Aorta (tissue), 5 donors: ENCODE measurements around the gene KCNQ1. TPM values are rescaled to one million over a fixed set of nuclear protein-coding genes. Genes with fewer than 3 reads are reported as not detected.

ENCODE experiments used
- ATAC-seq: fragments of 200-7000 bp; cut with Tn5 transposase; one replicate; pipeline ENCODE4 v1.9.1; 2022; ENCODE audit warnings: moderate library complexity; ENCODE audit not compliant: low FRiP score
- DNase-seq, 2 donors: peaks; one replicate each; pipeline ENCODE4 v3.0.0-alpha.2; 2020
- H3K27ac ChIP-seq, 2 donors: one replicate each; pipeline ENCODE4 v1.5.1; 2013; ENCODE audit warnings: low read length in 2 of 2, mild to moderate bottlenecking in 2 of 2, moderate library complexity in 2 of 2, control low read depth in 1 of 2, inconsistent platforms in 1 of 2, low read depth in 1 of 2
- H3K27me3 ChIP-seq, 2 donors: one replicate each; pipeline ENCODE4 v1.6.1; 2013; ENCODE audit warnings: control low read depth in 1 of 2, low read length in 1 of 2, mild to moderate bottlenecking in 1 of 2, moderate library complexity in 1 of 2; ENCODE audit not compliant: insufficient read depth in 2 of 2, control insufficient read depth in 1 of 2
- H3K36me3 ChIP-seq, 2 donors: one replicate each; pipeline ENCODE4 v1.6.1; 2013; ENCODE audit warnings: control low read depth in 1 of 2, low read length in 1 of 2, mild to moderate bottlenecking in 1 of 2; ENCODE audit not compliant: insufficient read depth in 2 of 2, control insufficient read depth in 1 of 2
- H3K4me1 ChIP-seq, 2 donors: one replicate each; pipeline ENCODE4 v1.6.1; 2013; ENCODE audit warnings: low read length in 2 of 2, control low read depth in 1 of 2, mild to moderate bottlenecking in 1 of 2, moderate library complexity in 1 of 2; ENCODE audit not compliant: insufficient read depth in 2 of 2, control insufficient read depth in 1 of 2
- H3K4me3 ChIP-seq, 2 donors: one replicate each; pipeline ENCODE4 v1.5.1; 2013; ENCODE audit warnings: low read length in 2 of 2, control low read depth in 1 of 2, mild to moderate bottlenecking in 1 of 2
- H3K9me3 ChIP-seq: one replicate; pipeline ENCODE4 v1.6.1; 2013; ENCODE audit warnings: mild to moderate bottlenecking, low read length; ENCODE audit not compliant: control insufficient read depth
- WGBS, 2 donors: extraction: QIAGEN DNeasy Blood & Tissue Kit; methylation state at CpG; one replicate each; pipeline ENCODE4 v1.1.7; 2013; 5-methylcytosine and 5-hydroxymethylcytosine counted together
- intact Hi-C, 2 donors: fragments of 100-400 bp; cut with DNase I; formaldehyde crosslinking; loops; one replicate each; pipeline versions ENCODE4 v1.14.2 to v1.15.0; 2022
- polyA plus RNA-seq, 2 donors: library from polyadenylated mRNA; stranded (reverse); fragments of 200-250 nt; gene quantifications; one replicate each; pipeline ENCODE4 v1.2.3, GENCODE V29; 2013
- total RNA-seq, 2 donors: library from RNA; stranded (reverse); fragmentation: NEBNext Ultra II Directional; extraction: Animal tissue kit (Norgen Biotek cat#: 25700); gene quantifications; one replicate each; pipeline ENCODE4 v1.2.1, GENCODE V29; 2021
- donor health status: healthy with polysubstance abuse.
- donor health status: Bipolar disorder and iron deficiency.
- donor health status: DM: no; HTN: no; CAD: no.
- donor health status: DM: no; HTN: no; CAD: no.
- donor health status: DM: yes; HTN: yes; CAD: no.

Gene KCNQ1
- total and polyA plus RNA-seq, 4 donors: 0.67 to 11.5 (median 5.8) TPM

- H3K4me3 ChIP-seq: no peak overlapping the region
- no peak for ATAC-seq
- intact Hi-C loops: loop anchor here in 1 of 2 donors (2.0 kb wide), 1 partner anchor 103 kb away; no protein-coding TSS in a partner anchor
- no peaks in the 10 kb centered on the region for H3K36me3 ChIP-seq
- H3K9me3 ChIP-seq: no peaks in the 10 kb centered on the region
- 75 to 81% methylated on average over 12 of the region's 12 CpGs for WGBS, 2 donors
- DNase-seq: no peak
- H3K27ac ChIP-seq: no peak overlapping the region
- no peaks in the 10 kb centered on the region for H3K27me3 ChIP-seq
- H3K4me1 ChIP-seq: no peaks in the 10 kb centered on the region
These were observed 17.0 kb upstream of the KCNQ1 start for GRCh38 chr11:2427721-2428321.

GRCh38 chr11:2428322-2428795, 16.4 kb upstream of the KCNQ1 start:
- Histone ChIP-seq H3K27ac (no peak overlapping the region), H3K4me3 (no peak overlapping the region), H3K27me3 (no peaks in the 10 kb centered on the region), H3K9me3 (no peaks in the 10 kb centered on the region), H3K4me1 (no peaks in the 10 kb centered on the region), H3K36me3 (no peaks in the 10 kb centered on the region)
- ATAC-seq: peak; percentile 55
- 53 to 54% methylated on average over 8 of the region's 8 CpGs for WGBS, 2 donors
- intact Hi-C loops: loop anchor here in 1 of 2 donors (2.0 kb wide), 1 partner anchor 102 kb away; no protein-coding TSS in a partner anchor
- peak in 1 of 2 donors; percentile 80 for DNase-seq

- no peak overlapping the region for H3K27ac ChIP-seq
- WGBS, 2 donors: 77 to 82% methylated on average over 1 of the region's 1 CpG
- intact Hi-C loops: no loop called here
These were observed 13.4 kb upstream of the KCNQ1 start for GRCh38 chr11:2431395-2431794.

GRCh38 chr11:2432171-2432621, 12.6 kb upstream of the KCNQ1 start:
- intact Hi-C loops: no loop called here
- no peaks in the 10 kb centered on the region for H3K27me3 ChIP-seq
- DNase-seq (peak; percentile 45 to 53), ATAC-seq (no peak)
- 69 to 74% methylated on average over 15 of the region's 15 CpGs for WGBS, 2 donors
- no peak overlapping the region for H3K4me3 ChIP-seq
- no peak overlapping the region for H3K27ac ChIP-seq
- H3K9me3 ChIP-seq: no peaks in the 10 kb centered on the region
- H3K36me3 ChIP-seq: no peaks in the 10 kb centered on the region
- H3K4me1 ChIP-seq: no peaks in the 10 kb centered on the region

More at GRCh38 chr11:2431395-2431794, 13.4 kb upstream of the KCNQ1 start:
- Histone ChIP-seq H3K9me3 (no peaks in the 10 kb centered on the region), H3K36me3 (no peaks in the 10 kb centered on the region), H3K27me3 (no peaks in the 10 kb centered on the region), H3K4me3 (no peak overlapping the region), H3K4me1 (no peaks in the 10 kb centered on the region)
- DNase-seq: peak; percentile 3 to 19
- ATAC-seq: no peak

- intact Hi-C loops: no loop called here
- DNase-seq: peak; percentile 33 to 56
- Histone ChIP-seq H3K9me3 (no peaks in the 10 kb centered on the region), H3K27me3 (no peaks in the 10 kb centered on the region), H3K4me1 (no peaks in the 10 kb centered on the region), H3K27ac (no peak overlapping the region), H3K4me3 (no peak overlapping the region), H3K36me3 (no peaks in the 10 kb centered on the region)
- no peak for ATAC-seq
- 86 to 92% methylated on average over 10 to 13 of the region's 13 CpGs for WGBS, 2 donors
These were observed 12.2 kb upstream of the KCNQ1 start for GRCh38 chr11:2432628-2433071.

GRCh38 chr11:2433106-2433925, 11.5 kb upstream of the KCNQ1 start:
- WGBS, 2 donors: 81 to 84% methylated on average over 22 of the region's 22 CpGs
- Histone ChIP-seq H3K36me3 (no peaks in the 10 kb centered on the region), H3K27ac (no peak overlapping the region), H3K9me3 (no peaks in the 10 kb centered on the region), H3K4me1 (no peaks in the 10 kb centered on the region), H3K4me3 (no peak overlapping the region), H3K27me3 (no peaks in the 10 kb centered on the region)
- intact Hi-C loops: no loop called here
- ATAC-seq (no peak), DNase-seq (peak; percentile 27 to 60)

- 81 to 93% methylated on average over 8 of the region's 8 CpGs for WGBS, 2 donors
- ATAC-seq (no peak), DNase-seq (peak; percentile 24 to 25)
- Histone ChIP-seq H3K9me3 (no peaks in the 10 kb centered on the region), H3K27me3 (no peaks in the 10 kb centered on the region), H3K27ac (no peak overlapping the region), H3K4me3 (no peak overlapping the region), H3K36me3 (no peaks in the 10 kb centered on the region), H3K4me1 (no peaks in the 10 kb centered on the region)
- intact Hi-C loops: no loop called here
These were observed 10.8 kb upstream of the KCNQ1 start for GRCh38 chr11:2434008-2434407.

- H3K4me1 ChIP-seq: no peaks in the 10 kb centered on the region
- no peaks in the 10 kb centered on the region for H3K27me3 ChIP-seq
- H3K4me3 ChIP-seq: no peak overlapping the region
- H3K9me3 ChIP-seq: no peaks in the 10 kb centered on the region
- ATAC-seq (no peak), DNase-seq (peak; percentile 9 to 33)
- WGBS, 2 donors: 82 to 84% methylated on average over 11 of the region's 11 CpGs
- intact Hi-C loops: no loop called here
- no peaks in the 10 kb centered on the region for H3K36me3 ChIP-seq
- H3K27ac ChIP-seq: no peak overlapping the region
These were observed 10.1 kb upstream of the KCNQ1 start for GRCh38 chr11:2434506-2435255.
